Measurements from ENCODE around the gene ACSS2.

- TF ChIP-seq CTCF (IDR thresholded peaks at IDR 0.05; ENCODE audit: insufficient read depth, low read depth, low read length) (no peak), EZH2 (IDR thresholded peaks at IDR 0.05; ENCODE audit: insufficient read depth, low read length) (no peak)
These were observed 64.8 kb downstream of the ACSS2 start for GRCh38 chr20:34941226-34941625.
